ENCODE measurements around the gene OR51E1.

Gene OR51E1

DNA sequence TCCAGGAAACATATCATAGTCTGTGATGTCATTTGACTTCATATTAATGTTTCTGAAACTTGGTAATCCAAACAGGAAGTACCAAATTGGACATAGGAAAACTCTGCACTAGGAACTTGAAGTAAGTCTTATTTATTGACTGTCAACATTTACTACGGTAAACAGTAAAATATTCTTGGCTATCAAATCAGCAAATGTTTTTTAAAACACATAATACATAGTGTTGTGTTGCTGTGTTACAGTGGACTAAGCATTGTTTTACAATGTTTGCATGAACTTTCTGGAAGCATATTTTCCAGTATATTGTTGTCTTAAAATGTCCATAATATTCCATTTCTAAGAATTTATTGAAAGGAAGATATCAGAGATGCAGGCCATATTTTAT is 56.6 kb downstream of the OR51E1 start:
- H3K27me3 ChIP-seq (ENCODE audit: control insufficient read depth in 3 of 3, insufficient read depth in 3 of 3, low read depth in 1 of 3, low read length in 3 of 3): no peaks in the 10 kb centered on the region
- H3K4me3 ChIP-seq (ENCODE audit: low read length in 2 of 2): no peak overlapping the region
- no peaks in the 10 kb centered on the region for H3K9me3 ChIP-seq (replicated peaks in 1 of 2; ENCODE audit: control insufficient read depth in 2 of 2, insufficient read depth in 1 of 2, low read depth in 1 of 2, low read length in 2 of 2)
- H3K27ac ChIP-seq (replicated peaks; ENCODE audit: low read length): no peak overlapping the region
- no peak overlapping the region for H3K18ac ChIP-seq (ENCODE audit: low read length)
- WGBS, 2 donors (ENCODE audit: extremely low coverage in 2 of 2, insufficient read length in 2 of 2, insufficient replicate concordance in 1 of 2): no CpG with 5 or more reads among the region's 1 CpG
- H3K9ac ChIP-seq (ENCODE audit: low read depth, low read length, poor library complexity): no peak overlapping the region
- H3K4me2 ChIP-seq (ENCODE audit: insufficient read depth, low read length, poor library complexity, severe bottlenecking): no peak overlapping the region
- no peak overlapping the region for H2BK120ac ChIP-seq (ENCODE audit: low read depth, low read length)
- no peak overlapping the region for H3K4ac ChIP-seq (ENCODE audit: low read length)
- H4K91ac ChIP-seq (ENCODE audit: low read depth, low read length, poor library complexity): no peak overlapping the region
- no peak overlapping the region for H2BK12ac ChIP-seq (ENCODE audit: low read length)
- no peak for DNase-seq (ENCODE audit: low spot score)
- H4K8ac ChIP-seq (ENCODE audit: low read depth, low read length): no peak overlapping the region
- no peaks in the 10 kb centered on the region for H3K36me3 ChIP-seq (replicated peaks in 1 of 2; ENCODE audit: control insufficient read depth in 2 of 2, insufficient read depth in 2 of 2, low read length in 2 of 2)
- H2BK5ac ChIP-seq (ENCODE audit: low read length): no peak overlapping the region
- no peak overlapping the region for H2AFZ ChIP-seq (ENCODE audit: low read length)
- H3K14ac ChIP-seq (ENCODE audit: low read length): no peak overlapping the region
- H3K23ac ChIP-seq (ENCODE audit: low read depth, low read length, poor library complexity): no peak overlapping the region
- H2BK15ac ChIP-seq (ENCODE audit: low read length): no peak overlapping the region
- no peaks in the 10 kb centered on the region for H3K79me1 ChIP-seq (ENCODE audit: low read depth, low read length)
- H3K4me1 ChIP-seq (ENCODE audit: control insufficient read depth in 2 of 2, insufficient read depth in 1 of 2, low read depth in 1 of 2, low read length in 2 of 2): peaks cover 0 to 5% of the 10 kb centered on the region in 2 donors
- no peak overlapping the region for H2AK5ac ChIP-seq (ENCODE audit: low read depth, low read length)

DNA sequence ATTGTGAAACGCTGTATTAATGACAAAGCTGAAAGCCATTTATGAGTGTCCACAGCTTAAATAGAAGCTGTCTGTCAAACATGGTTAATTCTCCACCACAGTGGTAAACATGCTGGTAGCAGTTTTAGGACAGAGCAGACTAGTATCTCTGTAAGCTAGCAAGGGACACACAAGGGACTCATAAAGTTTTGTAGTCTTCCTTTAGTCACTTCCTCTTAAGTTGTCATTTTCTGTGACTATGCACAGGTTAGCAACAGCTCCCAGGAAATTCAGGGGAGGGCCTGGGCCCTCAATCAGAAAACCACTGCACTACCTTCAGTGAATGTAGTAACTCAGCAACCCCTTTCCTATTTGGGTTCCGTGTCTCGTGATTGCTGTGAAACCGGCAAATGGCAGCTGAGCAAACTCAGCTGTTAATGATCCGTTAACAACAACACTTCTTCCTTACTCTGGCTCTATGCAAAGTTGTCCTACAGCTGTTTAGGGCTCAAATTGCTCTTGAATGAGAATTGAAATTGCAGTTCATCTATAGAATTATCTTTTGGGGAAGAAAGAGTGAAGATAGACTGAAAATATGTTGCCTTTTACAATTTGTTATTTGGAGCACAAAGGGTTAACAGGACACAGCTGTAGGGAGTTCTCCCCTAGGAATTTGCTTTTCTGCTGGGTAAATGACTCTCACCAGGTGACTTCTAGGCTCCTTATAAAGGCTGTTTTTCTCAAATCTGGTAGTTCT is 60.4 kb downstream of the OR51E1 start, which contains the start of gene MMP26:
TSS of gene MMP26 (plus strand) at position 731 of the 736 bp plus-strand sequence.
- Histone ChIP-seq H3K18ac (ENCODE audit: low read length) (no peak within 1 kb of the TSS), H3K23ac (ENCODE audit: low read depth, low read length, poor library complexity) (no peak within 1 kb of the TSS), H3K79me1 (ENCODE audit: low read depth, low read length) (no peaks in the 10 kb centered on the region), H2BK120ac (ENCODE audit: low read depth, low read length) (no peak within 1 kb of the TSS), H2BK12ac (ENCODE audit: low read length) (no peak within 1 kb of the TSS), H2BK5ac (ENCODE audit: low read length) (no peak within 1 kb of the TSS), H3K27ac (replicated peaks; ENCODE audit: low read length) (no peak within 1 kb of the TSS), H3K9me3 (replicated peaks in 1 of 2; ENCODE audit: control insufficient read depth in 2 of 2, insufficient read depth in 1 of 2, low read depth in 1 of 2, low read length in 2 of 2) (no peaks in the 10 kb centered on the region), H3K14ac (ENCODE audit: low read length) (no peak within 1 kb of the TSS), H4K91ac (ENCODE audit: low read depth, low read length, poor library complexity) (no peak within 1 kb of the TSS), H3K36me3 (replicated peaks in 1 of 2; ENCODE audit: control insufficient read depth in 2 of 2, insufficient read depth in 2 of 2, low read length in 2 of 2) (no peaks in the 10 kb centered on the region), H3K4me2 (ENCODE audit: insufficient read depth, low read length, poor library complexity, severe bottlenecking) (no peak within 1 kb of the TSS), H2AK5ac (ENCODE audit: low read depth, low read length) (no peak within 1 kb of the TSS), H2BK15ac (ENCODE audit: low read length) (no peak within 1 kb of the TSS), H3K4ac (ENCODE audit: low read length) (no peak within 1 kb of the TSS), H3K4me3 (ENCODE audit: low read length in 2 of 2) (no peak within 1 kb of the TSS), H3K27me3 (ENCODE audit: control insufficient read depth in 3 of 3, insufficient read depth in 3 of 3, low read depth in 1 of 3, low read length in 3 of 3) (no peaks in the 10 kb centered on the region), H4K8ac (ENCODE audit: low read depth, low read length) (no peak within 1 kb of the TSS), H3K4me1 (ENCODE audit: control insufficient read depth in 2 of 2, insufficient read depth in 1 of 2, low read depth in 1 of 2, low read length in 2 of 2) (peaks cover 0 to 5% of the 10 kb centered on the region in 2 donors), H3K9ac (ENCODE audit: low read depth, low read length, poor library complexity) (no peak within 1 kb of the TSS), H2AFZ (ENCODE audit: low read length) (no peak within 1 kb of the TSS)
- no peak for DNase-seq (ENCODE audit: low spot score)
- no CpG with 5 or more reads among the region's 5 CpGs for WGBS, 2 donors (ENCODE audit: extremely low coverage in 2 of 2, insufficient read length in 2 of 2, insufficient replicate concordance in 1 of 2)

DNA sequence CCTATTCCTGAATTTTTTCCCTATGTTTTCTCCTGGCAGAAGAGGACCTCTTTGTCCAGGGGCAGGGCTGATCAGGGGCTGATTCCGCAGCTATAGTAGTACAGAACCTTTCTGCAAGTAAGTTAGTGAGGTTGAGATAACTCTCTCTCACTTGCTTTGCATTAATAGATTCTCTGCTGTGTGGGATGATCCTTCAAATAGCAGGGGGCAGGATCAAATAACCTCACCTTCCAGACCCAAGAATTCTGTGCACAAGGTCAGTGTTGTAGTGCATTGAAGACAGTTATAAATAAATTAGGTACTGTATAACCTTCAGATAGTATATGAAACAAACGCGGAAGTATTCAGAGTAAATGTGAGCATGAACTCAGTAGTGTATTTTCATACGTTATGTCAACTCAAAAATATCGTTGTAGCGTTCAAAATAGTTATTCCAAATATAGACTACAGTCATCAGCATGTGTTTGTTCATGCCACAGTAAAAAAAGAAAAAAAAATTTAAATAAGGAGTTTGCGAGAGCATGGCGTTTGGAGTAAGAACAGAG is 61.1 kb downstream of the OR51E1 start:
- H2BK12ac ChIP-seq (ENCODE audit: low read length): no peak overlapping the region
- no peak overlapping the region for H3K4me2 ChIP-seq (ENCODE audit: insufficient read depth, low read length, poor library complexity, severe bottlenecking)

More for the DNA sequence above, 61.1 kb downstream of the OR51E1 start:
- H3K27ac ChIP-seq (replicated peaks; ENCODE audit: low read length): no peak overlapping the region
- no peak overlapping the region for H2BK5ac ChIP-seq (ENCODE audit: low read length)
- DNase-seq (ENCODE audit: low spot score): no peak
- no peak overlapping the region for H4K8ac ChIP-seq (ENCODE audit: low read depth, low read length)
- no peak overlapping the region for H2AFZ ChIP-seq (ENCODE audit: low read length)
- no peaks in the 10 kb centered on the region for H3K79me1 ChIP-seq (ENCODE audit: low read depth, low read length)
- no peak overlapping the region for H2AK5ac ChIP-seq (ENCODE audit: low read depth, low read length)
- no CpG with 5 or more reads among the region's 8 CpGs for WGBS, 2 donors (ENCODE audit: extremely low coverage in 2 of 2, insufficient read length in 2 of 2, insufficient replicate concordance in 1 of 2)
- no peak overlapping the region for H3K4me3 ChIP-seq (ENCODE audit: low read length in 2 of 2)
- H3K4me1 ChIP-seq (ENCODE audit: control insufficient read depth in 2 of 2, insufficient read depth in 1 of 2, low read depth in 1 of 2, low read length in 2 of 2): peaks cover 0 to 5% of the 10 kb centered on the region in 2 donors
- H3K36me3 ChIP-seq (replicated peaks in 1 of 2; ENCODE audit: control insufficient read depth in 2 of 2, insufficient read depth in 2 of 2, low read length in 2 of 2): no peaks in the 10 kb centered on the region
- H3K9ac ChIP-seq (ENCODE audit: low read depth, low read length, poor library complexity): no peak overlapping the region
- H3K4ac ChIP-seq (ENCODE audit: low read length): no peak overlapping the region
- no peak overlapping the region for H2BK15ac ChIP-seq (ENCODE audit: low read length)
- no peaks in the 10 kb centered on the region for H3K9me3 ChIP-seq (replicated peaks in 1 of 2; ENCODE audit: control insufficient read depth in 2 of 2, insufficient read depth in 1 of 2, low read depth in 1 of 2, low read length in 2 of 2)
- H3K14ac ChIP-seq (ENCODE audit: low read length): no peak overlapping the region
- no peak overlapping the region for H3K18ac ChIP-seq (ENCODE audit: low read length)
- no peak overlapping the region for H3K23ac ChIP-seq (ENCODE audit: low read depth, low read length, poor library complexity)
- no peak overlapping the region for H2BK120ac ChIP-seq (ENCODE audit: low read depth, low read length)
- H4K91ac ChIP-seq (ENCODE audit: low read depth, low read length, poor library complexity): no peak overlapping the region
- no peaks in the 10 kb centered on the region for H3K27me3 ChIP-seq (ENCODE audit: control insufficient read depth in 3 of 3, insufficient read depth in 3 of 3, low read depth in 1 of 3, low read length in 3 of 3)
